Ishikawa (cell line): Measurements from ENCODE around the gene FUT1.

ENCODE experiments used
- CEBPB ChIP-seq: IDR thresholded peaks from 2 replicates; pipeline ENCODE4 v1.6.1; 2012
- CREB1 ChIP-seq: IDR thresholded peaks from 2 replicates; pipeline ENCODE4 v1.6.1; 2012; ENCODE audit warnings: low read depth
- EGR1 ChIP-seq: IDR thresholded peaks from 2 replicates; pipeline ENCODE4 v1.6.1; 2012
- EP300 ChIP-seq: IDR thresholded peaks from 2 replicates; pipeline ENCODE4 v1.6.1; 2012; ENCODE audit warnings: borderline replicate concordance
- FOXM1 ChIP-seq: IDR thresholded peaks from 2 replicates; pipeline ENCODE4 v1.6.1; 2012; ENCODE audit warnings: low read depth, borderline replicate concordance
- MAX ChIP-seq: IDR thresholded peaks from 2 replicates; pipeline ENCODE4 v1.6.1; 2012
- NFIC ChIP-seq: IDR thresholded peaks from 2 replicates; pipeline ENCODE4 v1.6.1; 2012
- RAD21 ChIP-seq: IDR thresholded peaks from 2 replicates; pipeline ENCODE4 v1.6.1; 2012; ENCODE audit warnings: low read depth
- REST ChIP-seq: IDR thresholded peaks from 2 replicates; pipeline ENCODE4 v1.6.1; 2012; ENCODE audit warnings: low read depth, mild to moderate bottlenecking
- TAF1 ChIP-seq: IDR thresholded peaks from 2 replicates; pipeline ENCODE4 v1.6.1; 2012; ENCODE audit warnings: low read depth, mild to moderate bottlenecking
- TCF12 ChIP-seq: IDR thresholded peaks from 2 replicates; pipeline ENCODE4 v1.6.1; 2012; ENCODE audit warnings: low read depth
- TEAD4 ChIP-seq: IDR thresholded peaks from 2 replicates; pipeline ENCODE4 v1.6.1; 2012
- USF1 ChIP-seq: IDR thresholded peaks from 2 replicates; pipeline ENCODE4 v1.6.1; 2012
- YY1 ChIP-seq: IDR thresholded peaks from 2 replicates; pipeline ENCODE4 v1.6.1; 2012; ENCODE audit warnings: low read depth
- ZBTB7A ChIP-seq: IDR thresholded peaks from 2 replicates; pipeline ENCODE4 v1.6.1; 2012; ENCODE audit warnings: low read depth

Gene FUT1

GRCh38 chr19:48728911-48729664 is 23.4 kb downstream of the FUT1 start:
- TF ChIP-seq FOXM1 (no peak), USF1 (no peak)

DNA sequence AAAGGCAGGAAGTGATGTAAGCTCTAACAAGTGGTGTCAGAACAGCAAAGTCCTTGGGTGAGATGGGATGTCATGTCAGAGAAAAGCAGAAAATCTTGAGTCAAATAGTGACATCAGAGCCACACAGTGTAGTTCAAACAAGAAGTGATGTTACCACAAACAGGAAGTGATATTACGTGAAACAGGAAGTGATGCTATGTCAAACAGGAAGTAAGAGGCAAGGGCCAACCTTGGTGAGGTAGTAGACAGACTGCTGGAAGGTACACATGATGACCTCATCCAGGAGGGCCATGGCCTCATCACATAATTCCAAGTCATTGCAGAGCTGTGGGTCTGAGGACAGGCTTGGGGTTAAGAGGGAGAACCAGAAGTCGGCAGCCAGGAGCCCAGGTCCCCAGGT is 25.9 kb downstream of the FUT1 start:
- no peak for TF ChIP-seq CEBPB
- TF ChIP-seq ZBTB7A: no peak

GRCh38 chr19:48724796-48725753 is 27.4 kb downstream of the FUT1 start:
- TF ChIP-seq NFIC (peak; percentile 57; the same call in 1 of the 2 replicates), CREB1 (peak; percentile 72; the same call in 1 of the 2 replicates), REST (no peak), YY1 (no peak), EP300 (no peak), TCF12 (no peak), FOXM1 (no peak), TEAD4 (no peak), TAF1 (no peak), ZBTB7A (no peak), CEBPB (no peak)

DNA sequence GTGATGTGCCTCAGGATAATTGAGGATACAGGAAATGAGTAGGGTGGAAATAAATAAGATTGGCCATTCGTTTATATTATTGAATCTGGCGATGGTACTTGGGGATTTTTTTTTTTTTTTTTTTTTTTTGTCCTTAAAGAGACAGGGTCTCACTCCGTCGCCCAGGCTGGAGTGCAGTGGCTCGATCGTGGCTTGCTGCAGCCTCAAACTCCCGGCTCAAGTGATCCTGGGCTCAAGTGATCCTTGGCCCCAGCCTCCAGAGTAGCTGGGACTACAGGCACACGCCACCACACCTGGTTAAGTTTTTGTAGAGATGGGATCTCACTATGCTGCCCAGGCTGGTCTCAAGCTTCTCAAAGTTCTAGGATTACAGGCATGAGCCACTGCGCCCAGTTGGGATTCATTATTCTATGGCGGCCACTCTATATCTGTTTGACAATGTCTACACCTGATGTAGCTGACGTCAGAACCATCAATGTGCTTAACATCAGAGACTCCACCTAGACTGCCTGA is 30.2 kb downstream of the FUT1 start:
- TF ChIP-seq TAF1: no peak
- TF ChIP-seq ZBTB7A: no peak
- no peak for TF ChIP-seq NFIC
- TF ChIP-seq CREB1: no peak
- TF ChIP-seq USF1: no peak
- TF ChIP-seq MAX: no peak
- TF ChIP-seq CEBPB: no peak
- TF ChIP-seq EP300: no peak
- TF ChIP-seq REST: no peak
- TF ChIP-seq TCF12: no peak
- TF ChIP-seq TEAD4: no peak
- no peak for TF ChIP-seq FOXM1
- TF ChIP-seq EGR1: no peak
- no peak for TF ChIP-seq RAD21

DNA sequence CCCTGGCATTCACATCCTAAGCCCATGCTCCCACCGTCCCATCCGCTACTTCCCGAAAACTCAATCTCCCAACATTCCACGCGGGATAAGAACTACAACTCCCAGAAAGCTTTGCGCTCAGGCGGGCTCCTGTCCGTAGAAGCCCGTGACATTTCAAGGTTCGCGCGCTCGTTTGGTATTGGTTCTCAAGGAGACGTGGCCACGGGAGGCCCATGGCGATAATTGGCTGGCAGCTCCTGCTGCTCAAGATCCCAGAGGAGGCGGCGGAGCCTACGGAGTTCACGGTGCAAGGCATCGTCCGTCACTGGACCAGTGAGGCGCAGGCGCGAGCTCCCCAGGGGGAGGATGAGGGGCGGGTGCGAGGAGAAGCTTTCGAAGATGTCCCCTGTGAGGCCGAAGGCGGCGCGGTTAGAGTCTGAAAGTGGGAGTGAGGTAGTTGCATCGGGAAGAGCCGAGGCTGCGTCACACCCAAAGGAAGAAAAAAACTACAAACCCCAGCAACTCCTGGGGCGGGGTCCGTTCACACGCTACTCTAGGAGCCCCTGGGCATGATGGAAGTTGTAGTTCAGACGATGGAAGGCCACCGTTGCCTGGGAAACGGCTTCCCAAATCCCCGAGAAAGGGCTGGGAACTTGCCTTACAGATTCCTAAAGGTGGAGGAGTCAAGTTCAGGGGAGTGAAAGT is 31.7 kb downstream of the FUT1 start:
- TF ChIP-seq ZBTB7A: no peak
- TF ChIP-seq CEBPB: no peak
- TF ChIP-seq EGR1: no peak
- TF ChIP-seq YY1: peak; percentile 50
- no peak; the same call in 1 of the 2 replicates for TF ChIP-seq NFIC
- TF ChIP-seq RAD21: no peak
- TF ChIP-seq TCF12: peak; percentile 53
- peak; percentile 87 for TF ChIP-seq FOXM1
- no peak for TF ChIP-seq EP300
- peak; percentile 37; the same call in 1 of the 2 replicates for TF ChIP-seq TEAD4
- peak; percentile 67 for TF ChIP-seq MAX
- TF ChIP-seq REST: no peak
- 0 out of 2 replicates have a peak, but pooled peaks have one; percentile 17 for TF ChIP-seq TAF1
- TF ChIP-seq CREB1: peak; percentile 45; the same call in 1 of the 2 replicates
- TF ChIP-seq USF1: peak; percentile 70
